Keratinocyte (primary cell): ENCODE data around the gene MAG.

ENCODE experiments used
- CTCF ChIP-seq, 3 experiments: IDR thresholded peaks in 1 of 3; conservative IDR thresholded peaks in 1 of 3; optimal IDR thresholded peaks in 1 of 3; 2 replicates in 2 of 3; 3 replicates in 1 of 3; pipeline versions ENCODE3 to v1.5.1; 2011; ENCODE audit warnings: low read length in 3 of 3, mild to moderate bottlenecking in 3 of 3, moderate library complexity in 2 of 3, control low read depth in 1 of 3, inconsistent platforms in 1 of 3; ENCODE audit not compliant: insufficient read depth in 2 of 3; ENCODE audit errors: extremely low read depth in 1 of 3
- EZH2 ChIP-seq: IDR thresholded peaks from one replicate; pipeline ENCODE4 v1.6.1; 2012; ENCODE audit warnings: inconsistent platforms, mild to moderate bottlenecking, low read length, moderate library complexity

GRCh38 chr19:35355791-35356460 lies 64.0 kb downstream of the MAG start:
- no peak for TF ChIP-seq CTCF (optimal IDR thresholded peaks at IDR 0.05 in 1 of 3, IDR thresholded peaks at IDR 0.05 in 1 of 3, conservative IDR thresholded peaks at IDR 0.05 in 1 of 3; ENCODE audit: extremely low read depth in 1 of 3, insufficient read depth in 2 of 3, low read length in 3 of 3)
- no peak for TF ChIP-seq EZH2
